AG10803 (cell line): ENCODE measurements around the gene REEP5.

Source experiments
- DNase-seq: peaks from one replicate; pipeline ENCODE4 v3.0.0; 2010; ENCODE audit warnings: low read depth
- H3K4me3 ChIP-seq: 2 replicates; pipeline ENCODE4 v1.5.1; 2011; ENCODE audit warnings: mild to moderate bottlenecking, low read length, control low read depth
- CTCF ChIP-seq: conservative IDR thresholded peaks from 2 replicates; pipeline ENCODE4 v1.5.1; 2011; ENCODE audit warnings: mild to moderate bottlenecking, low read length, control low read depth, inconsistent platforms

Gene REEP5

GRCh38 chr5:112885001-112885400 is 37.0 kb downstream of the REEP5 start:
- H3K4me3 ChIP-seq: no peak overlapping the region
- no peak for TF ChIP-seq CTCF
- DNase-seq: no peak

GRCh38 chr5:112883192-112883591 is 38.8 kb downstream of the REEP5 start:
- TF ChIP-seq CTCF: no peak
- no peak for DNase-seq
- no peak overlapping the region for H3K4me3 ChIP-seq

GRCh38 chr5:112880219-112880964 is 41.6 kb downstream of the REEP5 start:
- TF ChIP-seq CTCF: no peak
- no peak for DNase-seq

GRCh38 chr5:112878760-112879159 is 43.3 kb downstream of the REEP5 start:
- no peak for TF ChIP-seq CTCF
- no peak overlapping the region for H3K4me3 ChIP-seq
- DNase-seq: no peak

More at GRCh38 chr5:112880219-112880964, 41.6 kb downstream of the REEP5 start:
- H3K4me3 ChIP-seq: no peak overlapping the region

- TF ChIP-seq CTCF: no peak
- H3K4me3 ChIP-seq: no peak overlapping the region
- no peak for DNase-seq
Measured at GRCh38 chr5:112878101-112878500, 43.9 kb downstream of the REEP5 start.

GRCh38 chr5:112876362-112876761 is 45.7 kb downstream of the REEP5 start:
- no peak for DNase-seq
- H3K4me3 ChIP-seq: no peak overlapping the region
- TF ChIP-seq CTCF: no peak

- H3K4me3 ChIP-seq: no peak overlapping the region
- DNase-seq: peak; percentile 43
- TF ChIP-seq CTCF: no peak
Measured at GRCh38 chr5:112870966-112871365, 51.1 kb downstream of the REEP5 start.
